ENCODE results near the gene KEL.

Gene KEL

DNA sequence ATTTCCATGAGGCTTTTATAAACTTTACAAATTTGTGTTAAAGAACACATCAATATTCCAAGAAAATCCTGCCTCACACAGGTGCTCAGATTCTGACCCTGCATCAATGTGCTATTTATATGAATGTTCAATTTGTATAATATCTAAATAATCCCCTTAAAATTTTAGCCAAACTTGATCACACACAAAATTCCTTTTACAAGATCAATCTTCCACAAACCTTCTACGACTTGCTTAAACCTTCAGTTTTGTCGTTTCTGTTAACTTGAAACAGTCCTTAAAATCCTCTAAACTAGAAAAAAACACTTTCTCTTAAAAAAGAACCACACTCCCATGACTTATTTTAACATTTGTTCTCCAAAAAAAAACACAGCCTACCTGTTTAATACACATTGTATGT is 56.4 kb downstream of the KEL start:
- Histone ChIP-seq H3K9me3 (replicated peaks; ENCODE audit: insufficient read depth, low read length) (no peaks in the 10 kb centered on the region), H3K27me3 (replicated peaks; ENCODE audit: insufficient read depth, low read length) (no peaks in the 10 kb centered on the region), H3K36me3 (replicated peaks; ENCODE audit: insufficient read depth, low read length) (no peaks in the 10 kb centered on the region), H3K27ac (ENCODE audit: low read length) (no peak overlapping the region), H3K9me2 (replicated peaks; ENCODE audit: insufficient read depth, low read length) (no peaks in the 10 kb centered on the region), H3K4me2 (ENCODE audit: low read depth, low read length) (no peak overlapping the region), H3K9ac (ENCODE audit: low read length) (no peak overlapping the region), H3F3A (ENCODE audit: insufficient read depth, low read length) (no peaks in the 10 kb centered on the region), H3K79me2 (ENCODE audit: low read length) (no peaks in the 10 kb centered on the region), H4K20me1 (ENCODE audit: insufficient read depth, low read length) (no peaks in the 10 kb centered on the region), H2AFZ (ENCODE audit: low read length) (no peak overlapping the region), H3K4me1 (ENCODE audit: low read length) (0 out of 2 replicates have a peak, but pooled peaks cover 8% of the 10 kb centered on the region), H3K4me3 (ENCODE audit: low read length) (no peak overlapping the region)
- no peak for DNase-seq
- TF ChIP-seq EZH2 (optimal IDR thresholded peaks at IDR 0.05; ENCODE audit: low read depth, low read length) (no peak), EZH2phosphoT487 (IDR thresholded peaks at IDR 0.05; ENCODE audit: low read length) (no peak)
- TF ChIP-seq, protein P1, sequence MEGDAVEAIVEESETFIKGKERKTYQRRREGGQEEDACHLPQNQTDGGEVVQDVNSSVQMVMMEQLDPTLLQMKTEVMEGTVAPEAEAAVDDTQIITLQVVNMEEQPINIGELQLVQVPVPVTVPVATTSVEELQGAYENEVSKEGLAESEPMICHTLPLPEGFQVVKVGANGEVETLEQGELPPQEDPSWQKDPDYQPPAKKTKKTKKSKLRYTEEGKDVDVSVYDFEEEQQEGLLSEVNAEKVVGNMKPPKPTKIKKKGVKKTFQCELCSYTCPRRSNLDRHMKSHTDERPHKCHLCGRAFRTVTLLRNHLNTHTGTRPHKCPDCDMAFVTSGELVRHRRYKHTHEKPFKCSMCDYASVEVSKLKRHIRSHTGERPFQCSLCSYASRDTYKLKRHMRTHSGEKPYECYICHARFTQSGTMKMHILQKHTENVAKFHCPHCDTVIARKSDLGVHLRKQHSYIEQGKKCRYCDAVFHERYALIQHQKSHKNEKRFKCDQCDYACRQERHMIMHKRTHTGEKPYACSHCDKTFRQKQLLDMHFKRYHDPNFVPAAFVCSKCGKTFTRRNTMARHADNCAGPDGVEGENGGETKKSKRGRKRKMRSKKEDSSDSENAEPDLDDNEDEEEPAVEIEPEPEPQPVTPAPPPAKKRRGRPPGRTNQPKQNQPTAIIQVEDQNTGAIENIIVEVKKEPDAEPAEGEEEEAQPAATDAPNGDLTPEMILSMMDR (IDR thresholded peaks at IDR 0.05; ENCODE audit: low read length), result no peak

DNA sequence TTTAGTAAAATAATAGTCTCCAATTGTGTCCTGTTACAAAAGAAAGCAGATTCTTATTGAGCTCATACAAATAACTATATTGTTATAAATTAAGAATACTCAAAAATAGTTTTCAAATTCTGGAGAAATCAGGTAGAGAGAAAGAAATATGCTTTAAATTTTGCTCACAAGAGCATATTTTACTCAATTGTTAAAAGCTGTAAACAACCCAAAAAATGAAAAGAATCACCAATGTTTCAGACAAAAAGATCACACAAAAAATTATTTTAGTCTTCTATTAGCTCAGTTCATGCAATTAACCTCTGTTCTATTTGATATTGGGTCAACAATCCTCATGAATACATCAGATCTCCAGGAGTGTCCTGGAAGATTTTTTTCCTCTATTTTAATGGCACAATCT is 58.0 kb downstream of the KEL start:
- no peaks in the 10 kb centered on the region for H3K9me3 ChIP-seq (replicated peaks; ENCODE audit: insufficient read depth, low read length)
- no peak overlapping the region for H3K27ac ChIP-seq (ENCODE audit: low read length)
- no peaks in the 10 kb centered on the region for H3F3A ChIP-seq (ENCODE audit: insufficient read depth, low read length)
- H3K27me3 ChIP-seq (replicated peaks; ENCODE audit: insufficient read depth, low read length), result no peaks in the 10 kb centered on the region
- H3K36me3 ChIP-seq (replicated peaks; ENCODE audit: insufficient read depth, low read length), result no peaks in the 10 kb centered on the region
- H3K9me2 ChIP-seq (replicated peaks; ENCODE audit: insufficient read depth, low read length), result no peaks in the 10 kb centered on the region
- no peak for TF ChIP-seq EZH2phosphoT487 (IDR thresholded peaks at IDR 0.05; ENCODE audit: low read length)
- TF ChIP-seq EZH2 (optimal IDR thresholded peaks at IDR 0.05; ENCODE audit: low read depth, low read length), result no peak
- TF ChIP-seq, protein P1 (IDR thresholded peaks at IDR 0.05; ENCODE audit: low read length), result no peak
- no peak overlapping the region for H3K4me2 ChIP-seq (ENCODE audit: low read depth, low read length)
- no peaks in the 10 kb centered on the region for H3K79me2 ChIP-seq (ENCODE audit: low read length)
- H2AFZ ChIP-seq (ENCODE audit: low read length), result no peak overlapping the region
- H3K9ac ChIP-seq (ENCODE audit: low read length), result no peak overlapping the region
- H4K20me1 ChIP-seq (ENCODE audit: insufficient read depth, low read length), result no peaks in the 10 kb centered on the region
- no peak overlapping the region for H3K4me3 ChIP-seq (ENCODE audit: low read length)
- H3K4me1 ChIP-seq (ENCODE audit: low read length), result 0 out of 2 replicates have a peak, but pooled peaks cover 8% of the 10 kb centered on the region
- DNase-seq, result no peak

DNA sequence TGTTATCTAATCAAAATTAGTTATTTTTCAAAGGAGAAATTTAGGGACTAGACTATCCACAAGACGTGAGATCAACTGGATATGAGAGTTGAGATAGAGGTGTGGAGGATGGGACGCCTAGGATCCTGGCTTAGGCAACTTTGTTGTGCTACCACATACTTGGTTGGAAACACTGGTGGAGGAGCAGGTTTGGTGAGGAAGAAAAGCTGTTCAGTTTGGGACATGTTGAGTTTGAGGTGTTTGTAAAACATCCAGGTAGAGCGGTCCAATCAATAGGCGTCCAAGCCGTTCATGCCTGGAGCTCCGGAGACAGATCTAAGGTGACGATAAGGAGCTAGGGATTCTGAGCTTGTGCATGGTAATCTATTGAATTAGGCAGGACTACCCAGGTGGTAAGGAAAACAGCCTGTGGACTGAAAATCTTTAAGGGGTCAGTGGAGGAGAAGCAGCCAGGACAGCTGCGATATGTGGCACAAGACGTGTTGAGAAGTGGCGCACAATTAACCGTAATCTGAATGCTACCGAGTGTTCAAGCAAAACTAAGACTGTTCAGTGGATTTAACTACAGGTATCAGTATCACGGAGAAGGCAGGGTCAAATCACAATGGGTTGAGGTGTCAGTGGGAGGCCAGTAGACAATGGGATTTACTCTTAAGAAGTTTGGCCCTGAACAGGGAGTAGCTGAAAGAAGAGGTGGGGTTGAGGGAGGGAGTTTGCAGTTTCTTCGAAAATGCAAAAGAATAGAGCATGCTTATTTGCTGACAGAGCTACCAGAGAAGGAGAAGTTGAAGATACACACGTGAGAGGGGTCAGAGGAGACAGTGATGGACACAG is 60.5 kb downstream of the KEL start:
- Histone ChIP-seq H3K79me2 (ENCODE audit: low read length) (no peaks in the 10 kb centered on the region), H3K9me3 (replicated peaks; ENCODE audit: insufficient read depth, low read length) (no peaks in the 10 kb centered on the region), H2AFZ (ENCODE audit: low read length) (no peak overlapping the region), H3K27ac (ENCODE audit: low read length) (no peak overlapping the region), H3F3A (ENCODE audit: insufficient read depth, low read length) (no peaks in the 10 kb centered on the region), H3K4me2 (ENCODE audit: low read depth, low read length) (no peak overlapping the region), H3K9me2 (replicated peaks; ENCODE audit: insufficient read depth, low read length) (no peaks in the 10 kb centered on the region), H3K4me1 (ENCODE audit: low read length) (0 out of 2 replicates have a peak, but pooled peaks cover under 1% of the 10 kb centered on the region), H4K20me1 (ENCODE audit: insufficient read depth, low read length) (no peaks in the 10 kb centered on the region), H3K9ac (ENCODE audit: low read length) (no peak overlapping the region), H3K36me3 (replicated peaks; ENCODE audit: insufficient read depth, low read length) (no peaks in the 10 kb centered on the region), H3K27me3 (replicated peaks; ENCODE audit: insufficient read depth, low read length) (no peaks in the 10 kb centered on the region), H3K4me3 (ENCODE audit: low read length) (no peak overlapping the region)
- TF ChIP-seq EZH2 (optimal IDR thresholded peaks at IDR 0.05; ENCODE audit: low read depth, low read length) (no peak), EZH2phosphoT487 (IDR thresholded peaks at IDR 0.05; ENCODE audit: low read length) (no peak)
- TF ChIP-seq, protein P1 (IDR thresholded peaks at IDR 0.05; ENCODE audit: low read length), result no peak
- no peak for DNase-seq
